Non-pigmented ciliary epithelial cell (primary cell): ENCODE results near the gene CNTD1.
"Not testable (repeated sequence)": the region's sequence is repeated elsewhere in the genome, so short reads cannot be mapped to it uniquely, and the experiment has no call there.

Experiments
- DNase-seq: peaks from one replicate; pipeline ENCODE4 v3.0.0-alpha.2; 2010; ENCODE audit warnings: low read depth

The CNTD1 gene

GRCh38 chr17:42845556-42845917, 46.9 kb downstream of the CNTD1 start:
- DNase-seq: no peak

GRCh38 chr17:42845918-42846593, 47.4 kb downstream of the CNTD1 start:
- DNase-seq: no peak

- DNase-seq: no peak
Measured at GRCh38 chr17:42846594-42847280, 48.1 kb downstream of the CNTD1 start.

DNA sequence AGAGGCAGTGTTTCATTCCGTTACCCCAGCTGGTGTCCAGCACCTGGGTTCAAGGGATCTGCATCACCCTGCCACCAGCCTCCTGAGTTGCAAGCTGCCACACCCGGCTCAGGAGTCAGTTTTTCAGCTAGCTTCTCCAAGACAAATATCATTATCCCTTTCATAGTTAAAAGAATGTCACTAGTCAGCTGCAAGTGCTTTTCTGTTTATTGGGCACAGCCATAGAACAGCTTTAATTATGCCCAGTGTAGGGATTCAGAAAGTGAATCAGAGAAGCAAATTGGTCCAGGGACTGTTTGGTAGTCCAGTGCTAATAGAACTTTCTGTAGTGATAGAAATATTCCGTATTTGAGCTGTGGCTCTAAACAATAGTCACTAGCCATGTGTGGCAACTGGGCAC, 49.4 kb downstream of the CNTD1 start:
- no peak for DNase-seq

DNA sequence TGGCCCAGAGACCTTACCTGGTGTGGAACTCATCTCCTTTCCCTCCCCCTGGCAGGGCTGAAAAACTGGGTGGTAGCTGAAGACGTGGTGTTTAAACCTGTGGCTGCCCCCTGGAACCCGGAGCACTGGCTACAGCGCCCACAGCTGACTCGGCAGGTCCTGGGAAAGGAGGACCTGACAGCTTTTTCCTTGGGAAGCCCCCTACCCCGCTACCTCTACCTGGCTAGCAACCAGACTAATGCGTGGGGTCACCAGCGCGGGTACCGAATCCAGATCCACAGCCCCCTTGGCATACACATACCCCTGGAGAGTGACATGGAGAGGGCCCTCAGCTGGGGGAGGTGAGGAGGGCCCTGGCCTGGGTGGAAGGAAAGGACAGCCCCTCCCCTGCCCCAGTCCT, 50.4 kb downstream of the CNTD1 start:
- DNase-seq: no peak

DNA sequence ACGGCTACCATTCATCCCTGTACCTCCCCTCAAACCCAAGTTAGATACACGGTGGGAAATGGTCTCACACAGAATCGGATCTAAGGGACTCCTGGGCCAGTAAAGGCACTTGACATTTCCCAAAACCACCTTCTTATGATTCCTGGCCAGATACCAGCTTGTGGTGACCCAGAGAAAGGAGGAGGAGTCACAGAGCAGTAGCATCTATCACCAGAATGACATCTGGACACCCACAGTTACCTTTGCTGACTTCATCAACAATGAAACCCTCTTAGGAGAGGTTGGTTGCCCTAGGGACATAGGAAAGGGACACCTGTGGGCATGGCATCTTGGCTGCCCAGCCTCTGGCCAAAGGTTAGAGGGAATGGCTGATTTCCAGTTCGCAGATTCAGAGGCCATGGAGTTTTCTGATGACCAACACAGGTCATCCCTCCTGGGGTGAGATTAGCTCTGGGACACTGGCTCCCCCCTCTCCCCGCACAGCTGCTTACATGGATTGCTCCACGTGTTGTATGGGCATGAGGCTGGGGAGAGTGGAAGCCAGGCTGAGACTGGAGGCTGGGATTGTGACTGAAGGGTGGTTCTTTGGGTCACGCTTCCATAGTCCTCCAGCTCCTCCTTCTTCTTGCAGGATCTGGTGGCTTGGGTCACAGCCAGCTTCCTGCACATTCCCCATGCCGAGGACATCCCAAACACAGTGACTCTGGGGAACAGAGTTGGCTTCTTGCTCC, 51.0 kb downstream of the CNTD1 start:
- DNase-seq: no peak

- DNase-seq: no peak
Measured at GRCh38 chr17:42850954-42851353, 52.3 kb downstream of the CNTD1 start, which contains the start of gene AOC3. Gene AOC3 (plus strand): TSS chr17:42851199. CDS start chr17:42851344, 145 bp downstream.

GRCh38 chr17:42851371-42852240, 52.9 kb downstream of the CNTD1 start:
- not testable (repeated sequence) for DNase-seq

DNA sequence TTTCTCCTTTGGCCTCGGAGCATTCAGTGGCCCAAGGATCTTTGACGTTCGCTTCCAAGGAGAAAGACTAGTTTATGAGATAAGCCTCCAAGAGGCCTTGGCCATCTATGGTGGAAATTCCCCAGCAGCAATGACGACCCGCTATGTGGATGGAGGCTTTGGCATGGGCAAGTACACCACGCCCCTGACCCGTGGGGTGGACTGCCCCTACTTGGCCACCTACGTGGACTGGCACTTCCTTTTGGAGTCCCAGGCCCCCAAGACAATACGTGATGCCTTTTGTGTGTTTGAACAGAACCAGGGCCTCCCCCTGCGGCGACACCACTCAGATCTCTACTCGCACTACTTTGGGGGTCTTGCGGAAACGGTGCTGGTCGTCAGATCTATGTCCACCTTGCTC, 53.7 kb downstream of the CNTD1 start:
- no peak for DNase-seq

DNA sequence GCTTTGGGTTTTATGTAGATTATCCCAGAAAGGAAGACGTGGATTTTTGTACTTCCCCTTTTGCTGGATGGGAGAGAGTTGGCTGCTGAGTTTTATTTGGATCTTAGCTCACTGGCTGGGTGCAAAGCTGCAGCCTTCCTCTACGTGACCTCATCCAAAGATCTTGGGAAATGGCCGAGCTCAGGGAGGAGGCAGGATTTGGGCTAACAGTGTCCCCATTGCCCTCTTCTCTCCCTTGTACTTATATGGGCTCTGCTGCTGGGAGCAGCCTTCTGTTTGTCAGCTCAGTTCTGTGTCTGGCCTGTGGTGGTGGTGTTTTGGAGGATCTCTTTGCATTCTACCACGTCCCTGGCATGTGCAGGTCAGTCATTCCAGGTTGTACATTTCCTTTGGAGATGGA, 54.3 kb downstream of the CNTD1 start:
- DNase-seq: no peak

DNA sequence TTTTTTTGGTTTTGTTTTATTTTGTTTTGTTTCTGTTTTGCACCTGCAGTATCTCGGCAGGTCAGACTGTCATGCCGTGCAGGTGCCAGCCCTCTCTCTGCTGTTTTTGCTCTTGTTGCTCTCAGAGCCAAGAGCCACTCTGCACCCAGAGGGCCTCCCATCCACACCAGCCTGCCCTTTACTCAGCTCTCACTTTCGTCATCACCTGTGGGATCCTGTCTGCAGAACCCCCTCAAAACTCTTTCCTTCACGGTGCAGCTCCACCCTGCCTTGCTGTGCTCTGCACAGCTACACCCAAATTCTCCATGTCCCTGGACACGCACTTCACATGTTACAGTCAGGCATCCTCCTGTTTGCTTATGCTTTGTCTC, 54.9 kb downstream of the CNTD1 start:
- no peak for DNase-seq

DNA sequence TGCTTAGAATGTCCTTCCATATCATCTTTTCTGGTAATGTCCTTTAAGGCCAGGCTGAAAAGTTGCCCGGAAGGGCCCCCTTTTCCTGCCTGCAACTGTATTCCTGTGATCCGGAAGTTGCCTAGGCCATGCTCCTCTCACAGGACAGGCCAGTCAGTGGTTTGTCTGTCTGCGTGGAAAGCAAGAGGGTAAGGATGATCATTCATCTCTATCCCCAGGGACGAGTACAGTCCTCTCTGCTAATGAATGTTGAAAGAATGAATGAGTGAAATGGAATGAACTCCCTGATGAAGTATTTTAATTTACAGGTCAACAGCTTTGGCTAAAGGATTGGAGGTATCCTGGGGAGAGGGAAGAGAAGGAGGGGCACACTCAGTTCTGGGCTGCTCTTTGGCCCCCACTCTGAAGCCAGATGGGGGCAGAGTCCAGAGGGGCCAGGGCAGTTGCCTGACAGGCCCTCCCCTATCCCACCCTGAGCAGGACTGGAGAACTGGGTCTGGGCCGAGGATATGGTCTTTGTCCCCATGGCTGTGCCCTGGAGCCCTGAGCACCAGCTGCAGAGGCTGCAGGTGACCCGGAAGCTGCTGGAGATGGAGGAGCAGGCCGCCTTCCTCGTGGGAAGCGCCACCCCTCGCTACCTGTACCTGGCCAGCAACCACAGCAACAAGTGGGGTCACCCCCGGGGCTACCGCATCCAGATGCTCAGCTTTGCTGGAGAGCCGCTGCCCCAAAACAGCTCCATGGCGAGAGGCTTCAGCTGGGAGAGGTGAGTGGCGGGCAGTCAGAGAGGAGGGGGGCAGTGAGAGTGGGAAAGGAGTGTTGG, 55.5 kb downstream of the CNTD1 start:
- no peak for DNase-seq

GRCh38 chr17:42855048-42855596, 56.5 kb downstream of the CNTD1 start:
- DNase-seq: no peak

- DNase-seq: not testable (repeated sequence)
Measured at GRCh38 chr17:42856093-42856492, 57.4 kb downstream of the CNTD1 start.

DNA sequence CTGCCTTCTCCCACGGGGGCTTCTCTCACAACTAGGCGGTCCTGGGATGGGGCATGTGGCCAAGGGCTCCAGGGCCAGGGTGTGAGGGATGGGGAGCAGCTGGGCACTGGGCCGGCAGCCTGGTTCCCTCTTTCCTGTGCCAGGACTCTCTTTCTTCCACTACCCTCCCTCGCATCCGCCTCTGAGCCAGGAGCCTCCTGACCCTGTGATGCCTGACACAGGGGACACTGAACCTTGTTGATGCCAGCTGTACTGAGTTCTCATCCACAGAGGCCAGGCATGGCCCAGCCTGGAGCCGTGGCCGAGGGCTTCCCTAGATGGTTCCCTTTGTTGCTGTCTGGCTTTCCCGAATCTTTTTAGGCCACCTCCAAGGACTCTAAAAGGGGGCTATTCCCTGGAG, 57.9 kb downstream of the CNTD1 start:
- not testable (repeated sequence) for DNase-seq

GRCh38 chr17:42857389-42857788, 58.7 kb downstream of the CNTD1 start:
- no peak for DNase-seq
